Mammary epithelial cell (primary cell): ENCODE measurements around the gene PTPRG.

Experiments
- CTCF ChIP-seq, 2 donors: IDR thresholded peaks in 1 of 2; conservative IDR thresholded peaks in 1 of 2; 2 replicates each; pipeline ENCODE4 v1.5.1; 2011 to 2012; ENCODE audit warnings: inconsistent platforms in 2 of 2, low read length in 2 of 2, mild to moderate bottlenecking in 2 of 2, control low read depth in 1 of 2, low read depth in 1 of 2; ENCODE audit not compliant: insufficient read depth in 1 of 2; ENCODE audit errors: extremely low read depth in 1 of 2
- EZH2 ChIP-seq: IDR thresholded peaks from 2 replicates; pipeline ENCODE4 v1.6.1; 2012; ENCODE audit warnings: low read length, inconsistent platforms, borderline replicate concordance

DNA sequence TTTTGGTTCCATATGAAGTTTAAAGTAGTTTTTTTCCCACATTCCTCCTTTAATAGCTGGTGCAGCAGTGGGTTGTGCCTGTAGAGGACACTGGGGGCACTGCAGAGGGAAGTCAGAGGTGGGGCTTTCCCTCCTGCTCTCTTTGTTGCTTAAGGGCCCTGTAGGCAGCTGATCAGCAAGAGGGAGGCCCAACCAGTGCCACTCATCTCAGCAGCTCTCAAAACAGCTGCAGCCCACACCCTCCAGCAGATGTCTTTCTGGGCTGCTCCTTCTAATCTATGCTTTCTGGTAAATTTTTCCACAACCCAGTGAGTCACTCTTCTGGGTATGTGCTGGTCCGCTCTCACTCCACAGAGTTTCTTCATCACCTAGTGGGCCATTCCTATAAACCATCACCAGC lies 548.2 kb downstream of the PTPRG start:
- TF ChIP-seq EZH2 = no peak
- TF ChIP-seq CTCF (conservative IDR thresholded peaks at IDR 0.05 in 1 of 2, IDR thresholded peaks at IDR 0.05 in 1 of 2; ENCODE audit: extremely low read depth in 1 of 2, insufficient read depth in 1 of 2, low read depth in 1 of 2, low read length in 2 of 2) = no peak
